ENCODE results near the gene TNFRSF1A. TPM values are rescaled to one million over a fixed set of nuclear protein-coding genes. Genes with fewer than 3 reads are reported as not detected.

Gene TNFRSF1A
- total RNA-seq, 1 donor: 174 TPM

GRCh38 chr12:6280672-6281071 is 61.2 kb downstream of the TNFRSF1A start:
- H3K4me3 ChIP-seq (ENCODE audit: low read depth, low read length): no peak overlapping the region
- DNase-seq (ENCODE audit: low read depth): no peak
- TF ChIP-seq CTCF (IDR thresholded peaks at IDR 0.05; ENCODE audit: insufficient read depth, low read depth, low read length): no peak

- DNase-seq (ENCODE audit: low read depth): peak; percentile 86
- no peak for TF ChIP-seq CTCF (IDR thresholded peaks at IDR 0.05; ENCODE audit: insufficient read depth, low read depth, low read length)
- no peak overlapping the region for H3K4me3 ChIP-seq (ENCODE audit: low read depth, low read length)
Measured at GRCh38 chr12:6280053-6280469, 61.8 kb downstream of the TNFRSF1A start.

- no peak for TF ChIP-seq CTCF (IDR thresholded peaks at IDR 0.05; ENCODE audit: insufficient read depth, low read depth, low read length)
- no peak for DNase-seq (ENCODE audit: low read depth)
- H3K4me3 ChIP-seq (ENCODE audit: low read depth, low read length): no peak overlapping the region
Measured at GRCh38 chr12:6279631-6280030, 62.2 kb downstream of the TNFRSF1A start.

GRCh38 chr12:6279256-6279628 is 62.6 kb downstream of the TNFRSF1A start:
- no peak for TF ChIP-seq CTCF (IDR thresholded peaks at IDR 0.05; ENCODE audit: insufficient read depth, low read depth, low read length)
- no peak overlapping the region for H3K4me3 ChIP-seq (ENCODE audit: low read depth, low read length)
- DNase-seq (ENCODE audit: low read depth): no peak

Small RNAs within 50 kb of the gene (small RNA-seq; reads per million reads assigned to genes)
- gene RN7SL391P: not detected

Other genes with a start within 250 kb of the TNFRSF1A start
- gene VWF, start 217.4 kb downstream of the TNFRSF1A start, total RNA-seq: under 0.01 and 0.32 TPM in 2 replicates
- 120 and 209 TPM in 2 replicates for gene CD9, start 141.7 kb downstream of the TNFRSF1A start, total RNA-seq
- gene PLEKHG6, start 31.4 kb downstream of the TNFRSF1A start, total RNA-seq: under 0.01 TPM in 1 of 2 replicates, not detected in the other
- under 0.01 and 0.32 TPM in 2 replicates for gene SCNN1A, start 33.5 kb upstream of the TNFRSF1A start, total RNA-seq
- 61.3 and 69.6 TPM in 2 replicates for gene LTBR, start 42.1 kb upstream of the TNFRSF1A start, total RNA-seq
- under 0.01 and 0.32 TPM in 2 replicates for gene CD27, start 102.9 kb upstream of the TNFRSF1A start, total RNA-seq
- gene TAPBPL, start 110.0 kb upstream of the TNFRSF1A start, total RNA-seq: 7.3 and 11.6 TPM in 2 replicates
- gene VAMP1, start 128.6 kb upstream of the TNFRSF1A start, total RNA-seq: 3.2 and 13.4 TPM in 2 replicates
- gene MRPL51, start 151.2 kb upstream of the TNFRSF1A start, total RNA-seq: 86.8 and 101 TPM in 2 replicates
- gene NCAPD2, start 152.0 kb upstream of the TNFRSF1A start, total RNA-seq: 40.6 and 52.7 TPM in 2 replicates
- 6,118 and 7,175 TPM in 2 replicates for gene GAPDH, start 192.4 kb upstream of the TNFRSF1A start, total RNA-seq
- 9.9 and 11.9 TPM in 2 replicates for gene IFFO1, start 214.0 kb upstream of the TNFRSF1A start, total RNA-seq
- gene NOP2, start 226.2 kb upstream of the TNFRSF1A start, total RNA-seq: 25.4 and 26.8 TPM in 2 replicates